Endothelial cell of umbilical vein (primary cell): ENCODE measurements around the gene PTPN14. TPM values are rescaled to one million over a fixed set of nuclear protein-coding genes. Genes with fewer than 3 reads are reported as not detected.

Experiments used
- BruUV-seq: library from RNA; stranded (reverse); fragments of 400-500 nt; replicated peaks from 2 replicates; lab custom pipeline; 2021; lab: Mats Ljungman, UMichigan
- CTCF ChIA-PET: fragments of 300-600, 350-600 bp; sonication (Branson Sonifier 250); formaldehyde crosslinking; loops from one replicate; lab custom pipeline; 2021; ENCODE audit warnings: antibody characterized with exemption, inconsistent platforms; lab: Charles Lee
- POLR2A ChIA-PET: fragments of 300-600, 350-600 bp; sonication (Branson Sonifier 250); formaldehyde crosslinking; loops from one replicate; lab custom pipeline; 2021; ENCODE audit warnings: antibody characterized with exemption, inconsistent platforms; lab: Charles Lee
- DNase-seq: peaks from one replicate; pipeline ENCODE4 v3.0.0-alpha.2; 2011; ENCODE audit warnings: low read depth, low spot score
- FAIRE-seq: peaks from 2 replicates; lab custom pipeline; 2011; peaks lifted over from hg19 to GRCh38; lab: Jason Lieb, UNC
- H2AFZ ChIP-seq: 2 replicates; pipeline ENCODE4 v1.6.0; 2012; ENCODE audit warnings: low read depth, low read length, control low read depth, inconsistent platforms
- H3K27ac ChIP-seq: 2 replicates; pipeline ENCODE4 v1.5.1; 2011; ENCODE audit warnings: low read depth, mild to moderate bottlenecking, control low read depth, low read length, moderate library complexity; ENCODE audit not compliant: insufficient read depth
- H3K27me3 ChIP-seq, 2 experiments: 2 replicates each; pipeline versions ENCODE4 v1.6.0 to v1.6.1; 2011; ENCODE audit warnings: low read length in 2 of 2, mixed read lengths in 1 of 2; ENCODE audit not compliant: control insufficient read depth in 2 of 2, insufficient read depth in 2 of 2
- H3K36me3 ChIP-seq, 2 experiments: 2 replicates in 1 of 2; 3 replicates in 1 of 2; pipeline ENCODE4 v1.5.1; 2011; ENCODE audit warnings: low read length in 2 of 2, mild to moderate bottlenecking in 1 of 2, moderate library complexity in 1 of 2; ENCODE audit not compliant: control insufficient read depth in 2 of 2, insufficient read depth in 2 of 2; ENCODE audit errors: extremely low read depth in 1 of 2
- H3K4me1 ChIP-seq: 3 replicates; pipeline ENCODE4 v1.5.1; 2011; ENCODE audit warnings: mild to moderate bottlenecking, low read length; ENCODE audit not compliant: control insufficient read depth, insufficient read depth; ENCODE audit errors: extremely low read depth
- H3K4me2 ChIP-seq: 2 replicates; pipeline ENCODE4 v1.6.1; 2011; ENCODE audit warnings: low read length, control low read depth, mixed read lengths; ENCODE audit not compliant: insufficient read depth
- H3K4me3 ChIP-seq, 3 experiments: fragments of 200-600 bp in 1 of 3; sonication (generic), shearing (Covaris generic) in 1 of 3; replicated peaks in 1 of 3; 2 replicates each; pipeline ENCODE4 v1.5.1; 2011 to 2016; ENCODE audit warnings: control low read depth in 3 of 3, low read length in 3 of 3, mild to moderate bottlenecking in 2 of 3, inconsistent platforms in 1 of 3, low read depth in 1 of 3, moderate library complexity in 1 of 3; ENCODE audit not compliant: insufficient read depth in 1 of 3
- H3K79me2 ChIP-seq: 2 replicates; pipeline ENCODE4 v1.6.0; 2012; ENCODE audit warnings: low read length, inconsistent platforms; ENCODE audit not compliant: control insufficient read depth, insufficient read depth
- H3K9ac ChIP-seq: replicated peaks from 2 replicates; pipeline ENCODE3; 2011; ENCODE audit warnings: low read length, control low read depth; ENCODE audit not compliant: insufficient read depth; ENCODE audit errors: extremely low read depth
- H3K9me1 ChIP-seq: replicated peaks from 3 replicates; pipeline ENCODE4 v1.6.0; 2011; ENCODE audit warnings: mild to moderate bottlenecking, low read length; ENCODE audit not compliant: control insufficient read depth, insufficient read depth; ENCODE audit errors: extremely low read depth
- H3K9me3 ChIP-seq: replicated peaks from 2 replicates; pipeline ENCODE4 v1.5.1; 2012; ENCODE audit warnings: low read length, inconsistent platforms; ENCODE audit not compliant: control insufficient read depth, insufficient read depth
- H4K20me1 ChIP-seq: replicated peaks from 2 replicates; pipeline ENCODE3; 2011; ENCODE audit warnings: mild to moderate bottlenecking, low read length; ENCODE audit not compliant: control insufficient read depth, insufficient read depth; ENCODE audit errors: extremely low read depth
- CTCF ChIP-seq, 2 donors: IDR thresholded peaks; 1 replicate in 1 of 2; 2 replicates in 1 of 2; pipeline ENCODE4 v1.5.1; 2011; ENCODE audit warnings: low read length in 2 of 2, mild to moderate bottlenecking in 2 of 2, moderate library complexity in 2 of 2, control low read depth in 1 of 2, inconsistent platforms in 1 of 2, low read depth in 1 of 2; ENCODE audit not compliant: insufficient read depth in 1 of 2; ENCODE audit errors: extremely low read depth in 1 of 2
- EZH2 ChIP-seq: IDR thresholded peaks from 2 replicates; pipeline ENCODE4 v1.6.1; 2012; ENCODE audit warnings: borderline replicate concordance, low read depth, mild to moderate bottlenecking, moderate library complexity, low read length, inconsistent platforms; ENCODE audit not compliant: severe bottlenecking
- FOS ChIP-seq: IDR thresholded peaks from 2 replicates; pipeline ENCODE4 v1.6.1; 2011; ENCODE audit warnings: mild to moderate bottlenecking, low read length, moderate library complexity, borderline replicate concordance; ENCODE audit not compliant: insufficient read depth
- GATA2 ChIP-seq: IDR thresholded peaks from 2 replicates; pipeline ENCODE4 v1.7.0; 2011; ENCODE audit warnings: low read depth, mild to moderate bottlenecking, moderate library complexity, mixed read lengths, low read length; ENCODE audit not compliant: insufficient read length, insufficient read depth
- JUN ChIP-seq: IDR thresholded peaks from 2 replicates; pipeline ENCODE4 v1.6.1; 2011; ENCODE audit warnings: borderline replicate concordance, low read depth; ENCODE audit not compliant: insufficient read length, insufficient read depth
- MAX ChIP-seq: IDR thresholded peaks from 2 replicates; pipeline ENCODE4 v1.6.1; 2011; ENCODE audit not compliant: insufficient read depth, insufficient read length
- MYC ChIP-seq: IDR thresholded peaks from one replicate; pipeline ENCODE4 v1.6.1; 2011; ENCODE audit warnings: mild to moderate bottlenecking, low read depth, low read length
- POLR2A ChIP-seq: IDR thresholded peaks from 2 replicates; pipeline ENCODE4 v1.6.1; 2012; ENCODE audit warnings: low read depth, mild to moderate bottlenecking, control low read depth, low read length
- POLR2AphosphoS5 ChIP-seq: IDR thresholded peaks from 2 replicates; pipeline ENCODE4 v1.6.1; 2012; ENCODE audit warnings: low read depth, mild to moderate bottlenecking, control low read depth, low read length, moderate library complexity; ENCODE audit not compliant: insufficient read depth
- dilution Hi-C: fragments of 300-500 bp; cut with MboI; formaldehyde crosslinking; loops from one replicate; pipeline ENCODE4 v1.15.0; 2019; ENCODE audit warnings: low sequenced_read_pairs; ENCODE audit not compliant: extremely low pct_ligation_motif_present
- intact Hi-C: fragments of 100-400 bp; cut with micrococcal nuclease; formaldehyde crosslinking; loops from one replicate; pipeline ENCODE4 v1.10.0; 2022
- polyA plus RNA-seq, 4 experiments: library from polyadenylated mRNA; depleted of rRNA in 3 of 4; stranded (reverse) in 3 of 4; unstranded in 1 of 4; fragments of >200 nt; gene quantifications; 2 replicates each; pipeline versions ENCODE4 v1.2.1 to v1.2.3, GENCODE V29; 2011 to 2012; ENCODE audit warnings: missing spikeins in 1 of 4
- total RNA-seq: library from RNA; stranded (reverse); gene quantifications from 2 replicates; pipeline ENCODE4 v1.2.3, GENCODE V29; 2021

PTPN14 gene
- total and polyA plus RNA-seq, 2 donors (not counting 3 experiments of a cell fraction or from before 2014, with no cell fraction given), result 18.5 to 93.0 TPM

GRCh38 chr1:214540324-214540723, 11.1 kb downstream of the PTPN14 start:
- BruUV-seq, result no TSS peak

More at GRCh38 chr1:214540324-214540723, 11.1 kb downstream of the PTPN14 start:
- Histone ChIP-seq H2AFZ (no peak overlapping the region), H3K9me1 (no peaks in the 10 kb centered on the region), H4K20me1 (peaks cover 25% of the 10 kb centered on the region), H3K79me2 (peaks cover 100% of the 10 kb centered on the region), H3K27me3 (no peaks in the 10 kb centered on the region), H3K27ac (no peak overlapping the region), H3K36me3 (no peaks in the 10 kb centered on the region), H3K4me1 (peaks cover 24% of the 10 kb centered on the region), H3K4me2 (no peak overlapping the region), H3K4me3 (no peak overlapping the region), H3K9me3 (no peaks in the 10 kb centered on the region), H3K9ac (no peak overlapping the region)
- TF ChIP-seq POLR2A (no peak), MYC (no peak), MAX (no peak), FOS (no peak), POLR2AphosphoS5 (no peak), GATA2 (no peak), CTCF (IDR thresholded peaks at IDR 0.05; ENCODE audit: extremely low read depth in 1 of 2, insufficient read depth in 1 of 2, low read depth in 1 of 2, low read length in 2 of 2) (no peak), EZH2 (no peak), JUN (no peak)
- POLR2A ChIA-PET, result no interaction called here
- CTCF ChIA-PET, result interaction anchor here (0.9 to 1.9 kb wide), 6 partner anchors 12 to 208 kb away, joined by 3 to 6 read pairs (median 4); no protein-coding TSS in a partner anchor
- no peak for FAIRE-seq
- intact Hi-C loops (no loop called here), dilution Hi-C loops (loop anchor here (10.0 kb wide), 1 partner anchor 66 kb away; no protein-coding TSS in a partner anchor)
- DNase-seq, result no peak
